COLO668 (cell line): ENCODE results near the gene CGB1.

Experiments
- DNase-seq: peaks from one replicate; lab custom pipeline; 2025; ENCODE audit not compliant: unreplicated experiment; lab: John Stamatoyannopoulos, UW

The CGB1 gene

GRCh38 chr19:49036815-49037214 is at the start of gene CGB1:
CGB1 (minus strand) TSS chr19:49036895; CDS start chr19:49036711, 184 bp downstream.
- DNase-seq = peak; percentile 25

- no peak for DNase-seq
Measured at GRCh38 chr19:49086296-49086695, 49.6 kb upstream of the CGB1 start.

DNA sequence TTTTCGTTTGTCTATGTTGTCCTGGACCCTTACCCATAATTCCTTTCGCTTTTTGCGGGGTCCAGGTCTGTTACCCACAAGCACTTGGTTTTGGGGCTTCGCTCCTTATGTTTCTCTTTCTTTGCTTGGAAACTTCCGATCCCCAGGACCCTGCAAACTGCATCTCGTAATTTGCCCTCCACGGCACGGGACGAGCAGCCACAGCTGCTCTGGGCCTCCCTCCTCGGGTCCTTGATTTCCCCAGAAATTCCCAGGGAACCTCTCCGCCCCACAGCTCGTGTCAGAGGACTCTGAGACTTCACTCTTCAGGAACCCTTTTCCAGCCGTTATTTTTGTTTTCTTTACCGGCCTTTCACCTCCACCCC is 49.2 kb upstream of the CGB1 start:
- no peak for DNase-seq

DNA sequence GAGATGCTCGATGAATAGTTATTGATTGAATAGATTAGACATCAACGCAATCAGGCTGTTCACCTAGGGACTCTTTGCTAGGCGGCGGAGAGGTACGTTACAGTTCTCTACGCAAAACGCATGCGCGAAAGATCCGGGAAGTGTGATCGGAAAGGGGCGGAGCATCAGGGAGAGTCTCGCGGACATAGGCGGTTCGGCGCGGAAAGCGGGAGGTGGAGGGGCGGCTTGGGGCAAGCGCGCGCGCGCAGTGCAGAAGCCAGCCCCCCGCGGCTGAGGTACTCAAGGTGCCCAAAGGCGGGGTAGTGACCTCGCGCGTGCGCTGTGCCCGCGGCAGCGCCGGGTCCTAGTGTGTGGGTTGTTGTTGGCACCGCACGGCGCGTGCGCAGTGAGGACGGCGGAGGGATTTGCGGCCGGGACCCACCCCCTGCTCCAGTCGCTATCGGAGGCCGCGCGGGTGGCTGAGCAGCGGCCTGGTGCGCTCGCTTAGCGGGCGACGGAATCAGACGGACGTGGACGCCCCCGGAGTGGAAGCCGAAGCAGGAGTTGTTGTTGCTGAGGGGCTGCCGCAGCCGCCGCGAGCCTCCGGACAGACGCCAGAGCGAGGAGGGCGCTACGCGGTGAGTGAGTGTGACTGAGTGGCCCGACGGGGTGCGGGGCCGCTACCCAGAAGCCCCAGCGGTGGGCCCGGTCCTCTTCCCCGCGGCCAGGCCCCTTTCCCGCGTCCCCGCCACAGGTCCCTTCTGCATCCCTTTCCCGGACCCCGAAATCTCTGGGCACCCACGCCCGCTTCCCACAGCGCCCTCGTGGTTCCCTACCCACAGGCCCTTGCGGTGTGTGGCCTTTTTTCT is 48.5 kb upstream of the CGB1 start, which contains the start of gene SNRNP70:
Gene SNRNP70, plus strand, starts transcription at position 432 of the 848 bp plus-strand sequence. CDS start 964 bp downstream, outside the sequence.
- peak; percentile 99 for DNase-seq

- DNase-seq = peak; percentile 15
Measured at GRCh38 chr19:49084206-49085019, 47.7 kb upstream of the CGB1 start.

- DNase-seq = no peak
Measured at GRCh38 chr19:49081273-49081672, 44.6 kb upstream of the CGB1 start.

- no peak for DNase-seq
Measured at GRCh38 chr19:49080392-49080791, 43.7 kb upstream of the CGB1 start.

- peak; percentile 52 for DNase-seq
Measured at GRCh38 chr19:49074869-49075268, 38.2 kb upstream of the CGB1 start.

DNA sequence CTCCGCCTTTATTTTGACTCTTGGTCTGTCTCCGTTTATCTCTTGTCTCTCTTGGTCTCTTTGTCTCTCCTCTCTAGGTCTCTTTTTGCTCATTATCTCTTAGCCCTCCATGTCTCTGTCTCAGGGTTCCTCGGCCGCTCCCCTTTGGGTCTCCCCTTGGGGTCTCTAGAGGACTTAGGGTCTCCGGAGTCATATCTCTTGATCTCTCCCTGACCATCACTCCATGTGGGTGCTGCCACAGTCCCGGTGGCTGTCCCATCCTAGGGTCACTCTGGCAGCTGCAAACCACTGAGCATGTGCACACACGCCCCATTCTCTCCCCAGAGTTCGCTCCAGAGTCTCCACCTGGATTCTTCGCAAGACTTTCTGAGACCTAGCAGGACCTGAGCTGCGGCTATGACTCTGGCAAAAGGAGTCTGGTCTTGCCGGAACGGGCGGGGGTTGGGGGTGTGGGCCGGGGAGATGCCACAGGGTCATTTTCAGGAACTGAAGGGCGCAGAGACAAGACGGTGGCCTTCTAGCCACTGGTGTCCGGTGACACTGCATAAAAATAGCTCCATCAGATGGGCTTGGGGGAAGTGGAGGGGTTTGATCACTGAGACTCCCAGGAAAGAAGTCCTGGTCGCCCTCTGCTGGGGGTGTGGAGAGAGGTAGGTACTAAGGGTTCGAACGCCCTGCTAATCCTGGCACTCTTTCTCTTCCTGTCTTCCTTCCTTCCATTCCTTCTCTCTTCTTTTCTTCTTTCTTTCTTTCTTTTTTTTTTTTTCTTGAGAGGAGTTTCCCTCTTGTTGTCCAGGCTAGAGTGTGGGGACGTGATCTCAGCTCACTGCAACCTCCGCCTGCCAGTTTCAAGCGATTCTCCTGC is 37.1 kb upstream of the CGB1 start:
- no peak for DNase-seq

DNA sequence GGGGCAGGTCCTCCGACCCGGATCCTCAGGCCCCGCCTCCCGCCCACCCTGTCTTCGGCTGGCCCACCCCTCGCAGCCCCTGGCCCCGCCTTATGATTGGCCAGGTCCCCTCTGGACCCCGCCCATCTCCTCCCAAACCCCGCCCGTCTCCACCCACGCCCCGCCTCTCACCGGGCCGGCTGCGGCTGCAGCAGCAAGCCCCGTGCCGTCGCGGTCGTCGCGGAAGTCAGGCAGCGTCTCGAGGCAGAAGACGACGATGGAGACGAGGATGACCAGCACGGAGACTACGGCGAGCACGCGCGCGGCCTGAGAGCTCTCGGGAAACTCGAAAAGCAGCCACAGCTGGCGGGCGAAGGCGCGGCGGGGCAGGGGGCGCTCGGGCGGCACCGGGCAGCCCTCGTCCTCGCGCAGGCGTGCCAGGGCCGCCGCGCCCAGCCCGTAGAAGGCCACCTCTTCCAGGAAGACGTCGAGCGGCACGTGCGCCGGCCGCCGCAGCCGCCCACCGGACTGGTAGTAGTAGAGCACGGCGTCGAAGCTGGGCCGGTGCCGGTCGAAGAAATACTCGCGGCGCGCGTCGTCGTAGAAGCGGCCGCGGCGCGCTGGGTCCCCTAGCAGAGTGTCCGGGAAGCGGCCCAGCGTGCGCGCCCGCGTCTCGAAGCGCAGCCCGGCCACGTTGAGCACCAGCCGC is 35.3 kb upstream of the CGB1 start:
- DNase-seq = peak; percentile 15

DNA sequence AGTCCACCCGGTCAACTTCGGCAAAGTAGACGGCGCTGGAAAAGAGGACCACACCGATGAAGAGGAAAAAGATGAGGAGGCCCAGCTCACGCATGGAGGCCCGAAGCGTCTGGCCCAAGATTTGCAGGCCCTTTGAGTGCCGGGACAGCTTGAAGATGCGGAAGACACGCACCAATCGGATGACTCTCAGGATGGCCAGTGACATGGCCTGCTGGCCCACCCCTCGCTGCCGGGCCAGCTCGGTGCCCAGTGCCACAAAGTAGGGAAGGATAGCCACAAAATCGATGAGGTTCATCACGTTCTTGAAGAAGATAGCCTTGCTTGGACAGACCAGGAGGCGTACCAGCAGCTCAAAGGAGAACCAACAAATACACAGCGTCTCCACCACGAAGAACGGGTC is 33.7 kb upstream of the CGB1 start:
- DNase-seq = no peak

DNA sequence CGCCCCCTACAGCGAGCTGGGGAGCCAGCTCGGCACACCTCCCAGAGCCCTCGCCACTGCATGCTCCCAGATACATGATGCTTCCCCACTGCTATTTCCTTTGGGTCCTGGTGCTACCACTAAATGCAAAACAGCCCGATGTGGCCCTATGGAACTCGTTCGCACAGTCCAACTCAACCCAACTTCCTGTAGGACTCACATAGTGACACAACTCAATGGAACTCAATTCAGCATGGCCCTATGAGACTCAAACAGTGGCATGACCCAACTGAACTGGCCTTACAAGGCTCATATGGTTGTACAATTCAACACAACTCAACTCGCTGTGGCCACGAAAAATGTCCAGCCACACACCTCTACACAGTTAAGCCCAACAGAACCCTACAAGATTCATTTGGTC is 32.3 kb upstream of the CGB1 start:
- DNase-seq = no peak

GRCh38 chr19:49067554-49067953 is 30.9 kb upstream of the CGB1 start:
- DNase-seq = no peak

DNA sequence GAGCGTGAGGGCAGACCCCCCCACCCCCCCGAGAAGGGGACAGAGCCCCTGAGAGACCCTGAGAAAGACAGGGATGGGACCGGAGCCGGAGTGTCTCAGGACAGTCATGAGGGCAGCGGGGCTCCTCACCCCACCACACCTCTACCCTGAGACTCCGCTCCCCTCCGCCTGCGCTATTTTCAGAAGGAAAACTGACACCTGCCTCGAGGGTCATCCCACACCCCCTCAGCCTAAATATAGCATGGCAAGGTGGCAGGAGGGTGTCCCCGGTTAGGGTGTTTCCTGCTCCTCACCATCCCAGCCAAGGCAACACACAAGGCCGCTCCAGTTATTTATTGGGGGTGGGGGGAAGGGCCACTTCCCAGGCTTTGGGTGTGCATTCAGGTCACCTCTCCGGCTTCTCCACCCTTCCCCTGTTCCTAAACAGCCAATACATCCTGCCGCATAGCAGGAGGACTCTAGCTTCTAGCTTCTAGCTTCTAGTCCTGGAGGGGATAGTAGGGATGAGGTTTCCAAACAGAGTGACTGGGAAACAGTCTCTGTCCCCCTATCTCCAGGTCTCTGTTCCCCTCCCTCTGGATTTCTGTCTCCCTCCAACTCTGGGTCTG is 29.3 kb upstream of the CGB1 start:
- DNase-seq = no peak

DNA sequence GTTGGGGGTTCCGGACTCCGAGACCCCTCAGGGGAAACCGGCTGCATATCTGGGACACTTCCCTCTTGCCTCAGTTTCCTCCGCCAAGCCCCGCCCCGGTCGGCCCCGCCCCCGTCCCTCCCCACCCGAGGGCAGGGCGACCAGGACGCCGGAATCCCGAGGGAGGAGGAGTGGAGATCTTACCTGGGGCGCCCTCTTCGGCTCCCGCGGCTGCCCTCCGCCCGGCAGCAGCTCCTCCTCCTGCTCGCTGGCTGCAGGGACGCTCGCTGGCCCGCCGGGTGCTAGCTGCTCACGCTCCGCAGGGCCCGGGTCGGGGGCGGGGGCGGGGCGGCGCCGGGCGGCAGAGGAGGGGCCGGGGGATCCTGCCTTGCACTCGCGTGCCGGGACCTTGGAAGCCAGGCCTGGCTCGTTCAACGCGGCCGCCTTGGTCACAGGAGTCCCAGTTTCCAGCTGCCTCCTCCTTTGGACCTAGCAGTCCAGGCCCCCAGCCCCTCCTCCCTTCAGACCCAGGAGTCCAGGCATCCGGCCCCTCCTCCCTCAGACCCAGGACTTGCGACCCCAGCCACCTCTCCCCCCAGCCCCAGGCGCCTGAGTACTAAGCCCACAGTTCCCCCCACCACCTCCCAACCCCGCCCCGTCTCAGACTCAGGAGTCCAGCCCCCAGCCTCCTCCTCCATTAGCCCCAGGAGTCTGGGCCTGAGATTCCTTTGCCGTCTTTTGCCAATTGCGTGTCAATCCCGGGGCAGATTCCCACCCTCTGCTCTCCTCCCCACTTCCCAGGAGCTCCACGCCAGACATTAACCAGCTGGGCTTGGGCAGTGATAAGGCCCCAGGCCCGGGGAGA is 28.3 kb upstream of the CGB1 start, which contains the start of gene NTF4:
Gene NTF4, minus strand, starts transcription at position 51 of the 844 bp plus-strand sequence. CDS start 2,821 bp downstream, outside the sequence.
- DNase-seq = no peak

GRCh38 chr19:49064029-49064629 is 27.4 kb upstream of the CGB1 start:
- no peak for DNase-seq

DNA sequence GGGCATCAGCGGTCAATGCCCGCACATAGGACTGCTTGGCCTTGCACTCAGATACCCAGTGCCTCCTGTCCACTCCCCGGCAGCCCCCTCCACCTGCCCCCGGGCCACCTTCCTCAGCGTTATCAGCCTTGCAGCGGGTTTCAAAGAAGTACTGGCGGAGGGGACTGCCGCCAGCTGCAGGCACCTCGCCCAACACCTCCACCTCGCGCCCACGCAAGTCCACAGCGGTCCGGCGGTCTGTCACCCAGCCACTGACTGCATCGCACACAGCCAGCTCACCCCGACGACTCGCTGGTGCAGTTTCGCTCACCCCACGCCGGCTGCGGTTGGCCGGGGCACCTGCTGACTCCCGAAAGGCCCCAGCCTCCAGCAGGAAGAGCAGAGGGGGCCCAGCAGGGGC is 24.8 kb upstream of the CGB1 start:
- DNase-seq = no peak

DNA sequence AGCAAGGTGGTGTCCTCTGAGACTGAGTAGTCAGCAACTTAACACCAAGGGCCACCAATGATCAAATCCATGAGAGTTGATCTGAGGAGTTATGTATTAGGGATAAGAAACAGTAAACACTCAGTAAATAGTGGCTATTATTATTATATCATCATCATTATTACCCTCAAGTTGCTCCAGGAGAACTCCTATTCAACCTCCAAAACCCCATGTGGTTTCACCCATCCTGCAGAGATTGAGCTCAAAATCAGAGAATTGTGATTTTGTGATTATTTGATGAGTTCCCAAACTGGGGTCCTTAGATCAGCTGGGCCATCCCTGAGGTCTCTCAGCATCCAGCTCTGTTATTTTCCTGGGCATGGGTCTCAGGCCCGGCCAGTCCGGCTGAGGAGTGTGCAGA is 24.3 kb upstream of the CGB1 start:
- no peak for DNase-seq

DNA sequence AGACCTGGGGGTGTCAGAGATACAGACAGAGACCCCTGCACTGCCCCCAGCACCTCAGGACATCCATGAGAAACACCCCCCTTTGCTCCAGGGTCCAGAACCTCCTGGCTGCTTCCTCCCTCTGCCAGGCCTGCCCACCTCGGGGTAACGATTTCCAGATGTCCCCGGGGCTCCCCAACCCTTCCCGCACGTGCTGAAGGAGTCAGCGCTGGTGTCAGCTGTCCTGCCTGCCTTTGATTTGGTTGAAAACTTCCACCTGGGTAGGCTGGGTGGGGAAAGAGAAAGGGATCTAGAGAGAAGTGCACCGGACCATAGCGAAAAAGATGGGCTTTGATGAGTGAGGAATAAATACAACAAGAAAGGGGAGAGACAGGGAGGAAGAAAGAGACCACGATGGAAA is 22.4 kb upstream of the CGB1 start:
- DNase-seq = no peak
